ENCODE results near the gene RNASE13. TPM values are rescaled to one million over a fixed set of nuclear protein-coding genes. Genes with fewer than 3 reads are reported as not detected.

RNASE13 gene
- total RNA-seq, 1 experiment from 2014 or later: 0.15 TPM

DNA sequence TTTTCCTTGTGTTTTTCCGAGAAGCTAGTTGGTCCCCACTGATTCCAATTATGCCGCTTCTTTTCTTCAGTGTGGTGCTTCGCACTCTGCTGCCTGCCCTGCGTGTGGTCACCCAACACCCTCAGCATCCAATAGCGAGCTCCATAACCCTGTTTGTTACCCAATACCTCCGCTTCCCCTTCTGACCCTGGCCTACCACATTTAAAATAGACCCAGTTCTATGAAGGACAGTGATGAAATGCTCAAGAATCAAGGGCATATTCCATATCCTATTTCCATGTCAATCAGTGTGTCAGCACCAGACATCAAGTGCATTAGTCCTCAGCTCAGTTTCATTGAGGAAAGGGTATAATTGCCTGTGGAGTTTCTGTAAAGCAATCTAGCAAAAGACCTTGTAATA lies 19.3 kb downstream of the RNASE13 start:
- TF ChIP-seq, protein P1, sequence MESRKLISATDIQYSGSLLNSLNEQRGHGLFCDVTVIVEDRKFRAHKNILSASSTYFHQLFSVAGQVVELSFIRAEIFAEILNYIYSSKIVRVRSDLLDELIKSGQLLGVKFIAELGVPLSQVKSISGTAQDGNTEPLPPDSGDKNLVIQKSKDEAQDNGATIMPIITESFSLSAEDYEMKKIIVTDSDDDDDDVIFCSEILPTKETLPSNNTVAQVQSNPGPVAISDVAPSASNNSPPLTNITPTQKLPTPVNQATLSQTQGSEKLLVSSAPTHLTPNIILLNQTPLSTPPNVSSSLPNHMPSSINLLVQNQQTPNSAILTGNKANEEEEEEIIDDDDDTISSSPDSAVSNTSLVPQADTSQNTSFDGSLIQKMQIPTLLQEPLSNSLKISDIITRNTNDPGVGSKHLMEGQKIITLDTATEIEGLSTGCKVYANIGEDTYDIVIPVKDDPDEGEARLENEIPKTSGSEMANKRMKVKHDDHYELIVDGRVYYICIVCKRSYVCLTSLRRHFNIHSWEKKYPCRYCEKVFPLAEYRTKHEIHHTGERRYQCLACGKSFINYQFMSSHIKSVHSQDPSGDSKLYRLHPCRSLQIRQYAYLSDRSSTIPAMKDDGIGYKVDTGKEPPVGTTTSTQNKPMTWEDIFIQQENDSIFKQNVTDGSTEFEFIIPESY (IDR thresholded peaks at IDR 0.05; ENCODE audit: extremely low read depth, insufficient replicate concordance, low read length): no peak
- no peak for TF ChIP-seq POLR2AphosphoS5 (IDR thresholded peaks at IDR 0.05; ENCODE audit: low read depth, low read length)
- no peak for TF ChIP-seq ELF1 (IDR thresholded peaks at IDR 0.05; ENCODE audit: borderline replicate concordance, low read depth)
- no peak for TF ChIP-seq CEBPB (IDR thresholded peaks at IDR 0.05; ENCODE audit: low read depth)
- TF ChIP-seq SRF (IDR thresholded peaks at IDR 0.05; ENCODE audit: low read depth): no peak
- TF ChIP-seq, protein P2, sequence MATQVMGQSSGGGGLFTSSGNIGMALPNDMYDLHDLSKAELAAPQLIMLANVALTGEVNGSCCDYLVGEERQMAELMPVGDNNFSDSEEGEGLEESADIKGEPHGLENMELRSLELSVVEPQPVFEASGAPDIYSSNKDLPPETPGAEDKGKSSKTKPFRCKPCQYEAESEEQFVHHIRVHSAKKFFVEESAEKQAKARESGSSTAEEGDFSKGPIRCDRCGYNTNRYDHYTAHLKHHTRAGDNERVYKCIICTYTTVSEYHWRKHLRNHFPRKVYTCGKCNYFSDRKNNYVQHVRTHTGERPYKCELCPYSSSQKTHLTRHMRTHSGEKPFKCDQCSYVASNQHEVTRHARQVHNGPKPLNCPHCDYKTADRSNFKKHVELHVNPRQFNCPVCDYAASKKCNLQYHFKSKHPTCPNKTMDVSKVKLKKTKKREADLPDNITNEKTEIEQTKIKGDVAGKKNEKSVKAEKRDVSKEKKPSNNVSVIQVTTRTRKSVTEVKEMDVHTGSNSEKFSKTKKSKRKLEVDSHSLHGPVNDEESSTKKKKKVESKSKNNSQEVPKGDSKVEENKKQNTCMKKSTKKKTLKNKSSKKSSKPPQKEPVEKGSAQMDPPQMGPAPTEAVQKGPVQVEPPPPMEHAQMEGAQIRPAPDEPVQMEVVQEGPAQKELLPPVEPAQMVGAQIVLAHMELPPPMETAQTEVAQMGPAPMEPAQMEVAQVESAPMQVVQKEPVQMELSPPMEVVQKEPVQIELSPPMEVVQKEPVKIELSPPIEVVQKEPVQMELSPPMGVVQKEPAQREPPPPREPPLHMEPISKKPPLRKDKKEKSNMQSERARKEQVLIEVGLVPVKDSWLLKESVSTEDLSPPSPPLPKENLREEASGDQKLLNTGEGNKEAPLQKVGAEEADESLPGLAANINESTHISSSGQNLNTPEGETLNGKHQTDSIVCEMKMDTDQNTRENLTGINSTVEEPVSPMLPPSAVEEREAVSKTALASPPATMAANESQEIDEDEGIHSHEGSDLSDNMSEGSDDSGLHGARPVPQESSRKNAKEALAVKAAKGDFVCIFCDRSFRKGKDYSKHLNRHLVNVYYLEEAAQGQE (IDR thresholded peaks at IDR 0.05; ENCODE audit: low read depth): no peak
- no peak for TF ChIP-seq CBX3 (IDR thresholded peaks at IDR 0.05; ENCODE audit: low read depth)
- no peak for TF ChIP-seq EGR1 (IDR thresholded peaks at IDR 0.05; ENCODE audit: low read depth)
- no peak for TF ChIP-seq ZNF274 (IDR thresholded peaks at IDR 0.05; ENCODE audit: low read depth, low read length)
- ChIA-PET POLR2A (interaction anchor here (1.1 to 1.6 kb wide), 3 partner anchors 52 to 89 kb away, joined by 3 to 5 read pairs (median 4); no protein-coding TSS in a partner anchor), RAD21 (ENCODE audit: low non-redundant PET in 1 of 2, low total read pairs in 2 of 2, uncharacterized antibody in 2 of 2, unreplicated experiment in 2 of 2) (interaction anchor here (1.0 to 3.6 kb wide), 12 partner anchors 9 to 89 kb away, joined by 3 to 30 read pairs (median 6); partner anchors contain the start of gene ARHGEF40 (in 1 of the 2)), CTCF (interaction anchor here (0.6 to 4.0 kb wide), 40 partner anchors 9 to 542 kb away, joined by 3 to 148 read pairs (median 5); partner anchors contain the start of genes CHD8, NDRG2, RNASE13 and RNASE7)
- intact Hi-C loops (cut with micrococcal nuclease): loop anchor here (1.0 to 10.0 kb wide), 2 partner anchors 77 to 539 kb away; no protein-coding TSS in a partner anchor
- H3K27ac ChIP-seq (ENCODE audit: low read depth, low read length): no peak overlapping the region
- ATAC-seq: no peak
- peaks cover 0 to 4% of the 10 kb centered on the region in 2 experiments; a peak in 1 of 4 replicates for H3K4me1 ChIP-seq (ENCODE audit: control insufficient read depth in 1 of 2, insufficient read depth in 2 of 2, low read length in 2 of 2)
- H3K27me3 ChIP-seq (ENCODE audit: insufficient read depth, low read length): peaks cover 18% of the 10 kb centered on the region; the same call in 1 of the 2 replicates
- BruUV-seq (replicated peaks): no TSS peak
- no peaks in the 10 kb centered on the region for H3K9me2 ChIP-seq (ENCODE audit: insufficient read depth)
- no peak overlapping the region for H2AFZ ChIP-seq (ENCODE audit: low read depth, low read length, poor library complexity, severe bottlenecking)
- H3K79me2 ChIP-seq (ENCODE audit: insufficient read depth, low read length): no peaks in the 10 kb centered on the region
- no peaks in the 10 kb centered on the region for H4K20me1 ChIP-seq (ENCODE audit: insufficient read depth)
- no peaks in the 10 kb centered on the region; a peak in 1 of 4 replicates for H3K36me3 ChIP-seq (ENCODE audit: control insufficient read depth in 1 of 2, insufficient read depth in 2 of 2, low read length in 2 of 2)
- no peak overlapping the region for H3K4me2 ChIP-seq (ENCODE audit: low read length)
- H3K9me3 ChIP-seq (ENCODE audit: control insufficient read depth in 1 of 2, insufficient read depth in 1 of 2, low read depth in 1 of 2, low read length in 2 of 2): no peaks in the 10 kb centered on the region
- no peak overlapping the region for H3K9ac ChIP-seq (ENCODE audit: low read length)
- H3K4me3 ChIP-seq (replicated peaks in 1 of 2; ENCODE audit: low read depth in 1 of 2, low read length in 2 of 2): no peak overlapping the region
- no peak for DNase-seq (ENCODE audit: low read depth, low spot score)
